Testis (tissue), 3 donors: ENCODE measurements around the gene ARRDC1. TPM values are rescaled to one million over a fixed set of nuclear protein-coding genes. Genes with fewer than 3 reads are reported as not detected.
A peak's percentile ranks its signal among the peaks of the same experiment; 100 is the strongest.

Experiments used
- DNase-seq: peaks from one replicate; pipeline ENCODE4 v3.0.0-alpha.2; 2019
- H3K27ac ChIP-seq, 2 donors: fragments of 200-600 bp; sonication (generic); one replicate each; pipeline ENCODE4 v1.5.1; 2019
- H3K27me3 ChIP-seq: fragments of 200-600 bp; sonication (generic); one replicate; pipeline ENCODE4 v1.5.1; 2019
- H3K36me3 ChIP-seq: fragments of 200-600 bp; sonication (generic); one replicate; pipeline ENCODE4 v1.5.1; 2017; ENCODE audit warnings: low read depth; ENCODE audit errors: missing control alignments
- H3K4me1 ChIP-seq: fragments of 200-600 bp; sonication (generic); one replicate; pipeline ENCODE4 v1.5.1; 2019
- H3K4me3 ChIP-seq, 2 donors: fragments of 200-600 bp; sonication (generic); one replicate each; pipeline ENCODE4 v1.5.1; 2017 to 2019
- H3K9me3 ChIP-seq: fragments of 200-600 bp; sonication (generic); one replicate; pipeline ENCODE4 v1.5.1; 2017
- CTCF ChIP-seq, 3 experiments: fragments of 450-650 bp in 2 of 3; fragments of 200-600 bp in 1 of 3; sonication (generic) in 1 of 3; IDR thresholded peaks; one replicate each; pipeline ENCODE4 v1.5.1; 2016 to 2019; ENCODE audit warnings: antibody characterized with exemption in 3 of 3, mild to moderate bottlenecking in 2 of 3, moderate library complexity in 1 of 3
- POLR2A ChIP-seq: fragments of 450-650 bp; IDR thresholded peaks from one replicate; pipeline ENCODE4 v1.6.1; 2017; ENCODE audit warnings: antibody characterized with exemption, mild to moderate bottlenecking, moderate library complexity
- WGBS, 2 donors: methylation state at CpG; one replicate each; pipeline ENCODE4 v1.1.5; 2018; 5-methylcytosine and 5-hydroxymethylcytosine counted together
- intact Hi-C: fragments of 100-400 bp; cut with DNase I; formaldehyde crosslinking; loops from one replicate; pipeline ENCODE4 v1.15.1; 2023; ENCODE audit warnings: low total_unique reads
- polyA plus RNA-seq: library from polyadenylated mRNA; stranded (reverse); fragments of 350-450 nt; fragmentation: Illumina TruSeq; extraction: RNeasy Lipid Tissue Mini Kit (QIAGEN cat#74804); gene quantifications from one replicate; pipeline ENCODE4 v1.2.3, GENCODE V29; 2014; ENCODE audit warnings: low read depth, low replicate concordance; ENCODE audit not compliant: insufficient read depth
- total RNA-seq, 2 donors: library from RNA; depleted of rRNA; stranded (reverse); fragments of >200 nt; gene quantifications; one replicate each; pipeline ENCODE4 v1.2.3, GENCODE V29; 2016

Gene ARRDC1
- total and polyA plus RNA-seq, 3 donors from 2014 or later: 36.8 to 47.6 (median 38.2) TPM

GRCh38 chr9:137642892-137643291 lies 37.4 kb downstream of the ARRDC1 start:
- Histone ChIP-seq H3K9me3 (no peaks in the 10 kb centered on the region), H3K4me3 (no peak overlapping the region), H3K27me3 (no peaks in the 10 kb centered on the region), H3K36me3 (no peaks in the 10 kb centered on the region), H3K4me1 (peaks cover 24% of the 10 kb centered on the region), H3K27ac (peak overlapping the region in 1 of 2 donors; percentile 35)
- TF ChIP-seq POLR2A (no peak), CTCF (IDR thresholded peaks at IDR 0.05) (no peak)
- intact Hi-C loops: no loop called here
- no peak for DNase-seq
- WGBS, 2 donors: 73 to 85% methylated on average over 5 of the region's 5 CpGs

GRCh38 chr9:137643921-137644320 lies 38.4 kb downstream of the ARRDC1 start:
- no peak for DNase-seq
- Histone ChIP-seq H3K4me1 (peaks cover 24% of the 10 kb centered on the region), H3K36me3 (no peaks in the 10 kb centered on the region), H3K27ac (no peak overlapping the region), H3K9me3 (no peaks in the 10 kb centered on the region), H3K27me3 (no peaks in the 10 kb centered on the region), H3K4me3 (no peak overlapping the region)
- 87 to 92% methylated on average over 14 of the region's 14 CpGs for WGBS, 2 donors
- intact Hi-C loops: no loop called here
- TF ChIP-seq POLR2A: no peak
- no peak for TF ChIP-seq CTCF (IDR thresholded peaks at IDR 0.05)

- DNase-seq: no peak
- Histone ChIP-seq H3K36me3 (no peaks in the 10 kb centered on the region), H3K4me1 (peaks cover 15% of the 10 kb centered on the region), H3K27me3 (no peaks in the 10 kb centered on the region), H3K4me3 (no peak overlapping the region), H3K27ac (peak overlapping the region in 1 of 2 donors; percentile 21), H3K9me3 (no peaks in the 10 kb centered on the region)
- intact Hi-C loops: no loop called here
- 65 to 86% methylated on average over 5 of the region's 5 CpGs for WGBS, 2 donors
- TF ChIP-seq CTCF (IDR thresholded peaks at IDR 0.05) (no peak), POLR2A (no peak)
Measured at GRCh38 chr9:137645211-137645610, 39.7 kb downstream of the ARRDC1 start.

GRCh38 chr9:137646341-137646740 lies 40.9 kb downstream of the ARRDC1 start:
- WGBS, 2 donors: 75 to 87% methylated on average over 13 of the region's 13 CpGs
- intact Hi-C loops: no loop called here

More at GRCh38 chr9:137646341-137646740, 40.9 kb downstream of the ARRDC1 start:
- Histone ChIP-seq H3K27ac (peak overlapping the region in 1 of 2 donors; percentile 21), H3K27me3 (no peaks in the 10 kb centered on the region), H3K36me3 (no peaks in the 10 kb centered on the region), H3K9me3 (no peaks in the 10 kb centered on the region), H3K4me3 (no peak overlapping the region), H3K4me1 (peaks cover 11% of the 10 kb centered on the region)
- DNase-seq: no peak
- no peak for TF ChIP-seq CTCF (IDR thresholded peaks at IDR 0.05)
- no peak for TF ChIP-seq POLR2A
